HepG2 (cell line): Measurements from ENCODE around the gene NLGN2. TPM values are rescaled to one million over a fixed set of nuclear protein-coding genes. Genes with fewer than 3 reads are reported as not detected.

Source experiments
- DBP ChIP-seq: sonication (generic); formaldehyde crosslinking; IDR thresholded peaks from 2 replicates; pipeline ENCODE4 v1.4.0; 2020; ENCODE audit warnings: missing genetic modification reagents; ENCODE audit errors: not compliant biosample characterization
- MIER2 ChIP-seq: IDR thresholded peaks from 2 replicates; pipeline ENCODE4 v1.6.1; 2016; ENCODE audit warnings: missing biosample characterization, missing genetic modification reagents
- NR1H2 ChIP-seq: sonication (generic); formaldehyde crosslinking; IDR thresholded peaks from 2 replicates; pipeline ENCODE4 v1.8.1; 2022; ENCODE audit warnings: low read depth, missing genetic modification reagents, borderline replicate concordance
- SOX6 ChIP-seq, 2 experiments: fragments of 450-650 bp in 1 of 2; sonication (generic) in 1 of 2; formaldehyde crosslinking in 1 of 2; IDR thresholded peaks; 2 replicates each; pipeline versions ENCODE4 v1.4.0 to v1.6.1; 2017 to 2020; ENCODE audit warnings: antibody characterized with exemption in 1 of 2, mild to moderate bottlenecking in 1 of 2, missing genetic modification reagents in 1 of 2
- SP1 ChIP-seq, 2 experiments: fragments of 450-650 bp in 1 of 2; sonication (generic) in 1 of 2; formaldehyde crosslinking in 1 of 2; IDR thresholded peaks; 2 replicates each; pipeline versions ENCODE4 v1.4.0 to v1.6.1; 2016 to 2020; ENCODE audit warnings: missing genetic modification reagents in 1 of 2
- ZNF543 ChIP-seq: sonication (generic); formaldehyde crosslinking; IDR thresholded peaks from 2 replicates; pipeline ENCODE4 v1.4.0; 2020; ENCODE audit warnings: mild to moderate bottlenecking, missing genetic modification reagents
- ZNF563 ChIP-seq: sonication (generic); formaldehyde crosslinking; IDR thresholded peaks from 2 replicates; pipeline ENCODE4 v1.8.0; 2022; ENCODE audit warnings: mild to moderate bottlenecking, moderate library complexity, missing genetic modification reagents
- ZNF710 ChIP-seq: sonication (generic); formaldehyde crosslinking; IDR thresholded peaks from 2 replicates; pipeline ENCODE4 v1.5.0; 2020; ENCODE audit warnings: mild to moderate bottlenecking, missing genetic modification reagents, borderline replicate concordance
- ZNF800 ChIP-seq: sonication (generic); formaldehyde crosslinking; IDR thresholded peaks from 2 replicates; pipeline ENCODE4 v1.4.0; 2020; ENCODE audit warnings: missing genetic modification reagents
- polyA plus RNA-seq, 8 experiments: library from polyadenylated mRNA; depleted of rRNA in 3 of 8; stranded (reverse) in 7 of 8; unstranded in 1 of 8; fragments of >200 nt; fragmentation: Illumina TruSeq in 4 of 8; extraction: Trizol in 4 of 8; gene quantifications; 2 replicates each; pipeline versions ENCODE4 v1.2.1 to v1.2.3, GENCODE V29; 2011 to 2016; ENCODE audit warnings: low read depth in 4 of 8, missing spikeins in 1 of 8, mixed read lengths in 1 of 8; ENCODE audit not compliant: insufficient read depth in 1 of 8
- total RNA-seq, 5 experiments: library from RNA; depleted of rRNA; stranded (reverse); fragments of >200 nt; fragmentation: Illumina TruSeq; extraction: Trizol; gene quantifications; 2 replicates each; pipeline ENCODE4 v1.2.3, GENCODE V29; 2016; ENCODE audit warnings: low read depth in 1 of 5
- TF ChIP-seq, protein P1 (sequence below): fragments of 450-650 bp; IDR thresholded peaks from 2 replicates; pipeline ENCODE4 v1.6.1; 2017; ENCODE audit warnings: mild to moderate bottlenecking
- TF ChIP-seq, protein P2 (sequence below): sonication (generic); formaldehyde crosslinking; IDR thresholded peaks from 2 replicates; pipeline ENCODE4 v1.4.0; 2020; ENCODE audit warnings: missing genetic modification reagents, mild to moderate bottlenecking, borderline replicate concordance
- TF ChIP-seq, protein P3 (sequence below): sonication (generic); formaldehyde crosslinking; IDR thresholded peaks from 2 replicates; pipeline ENCODE4 v1.4.0; 2020; ENCODE audit warnings: missing genetic modification reagents, borderline replicate concordance
- TF ChIP-seq, protein P4 (sequence below): sonication (generic); formaldehyde crosslinking; IDR thresholded peaks from 2 replicates; pipeline ENCODE4 v1.9.0; 2021; ENCODE audit warnings: missing genetic modification reagents, borderline replicate concordance

The NLGN2 gene
- total and polyA plus RNA-seq, 2 of the 13 experiments (the other 11 are each of a cell fraction or from before 2014, with no cell fraction given), result 1.9 to 11.0 TPM

DNA sequence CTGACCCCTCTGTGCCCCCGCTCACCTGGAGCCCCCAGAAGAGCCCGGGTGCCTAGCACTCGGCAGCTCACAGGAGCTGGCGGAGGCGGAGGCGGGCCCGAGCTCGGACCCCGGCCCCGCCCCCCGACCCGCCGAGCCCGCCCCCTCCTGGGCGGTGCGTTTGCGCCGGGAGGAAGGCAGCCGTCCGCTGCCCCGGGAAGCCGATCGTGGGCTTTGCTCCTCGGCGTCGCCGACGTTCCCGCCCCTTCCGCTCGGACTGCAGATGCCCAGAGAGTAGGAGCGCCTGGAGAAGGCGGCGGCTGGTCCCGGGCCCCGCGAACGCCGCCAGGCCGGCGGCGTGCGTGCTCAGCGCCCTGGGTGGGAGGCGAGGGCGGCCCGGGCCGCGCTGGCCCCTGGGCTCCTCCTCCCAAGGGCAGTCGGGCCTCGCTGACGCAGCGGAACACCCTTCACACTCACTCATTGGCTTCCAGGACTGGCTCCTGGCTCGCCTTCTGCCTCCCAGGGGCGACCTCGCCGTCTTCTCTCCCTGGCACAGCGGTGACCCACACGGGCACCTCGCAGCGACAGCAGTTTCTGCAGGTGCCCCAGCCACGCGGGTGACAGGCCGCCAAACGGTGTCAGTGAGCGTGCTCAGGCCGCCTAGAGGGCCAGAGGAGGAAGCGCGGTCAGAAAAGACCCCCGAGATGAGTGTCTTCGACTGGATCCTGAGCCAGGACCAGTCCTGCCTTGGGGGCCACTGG, 13.0 kb upstream of the NLGN2 start, which contains the start of gene PLSCR3 (continued):
- no peak for TF ChIP-seq NR1H2
- TF ChIP-seq SOX6 (IDR thresholded peaks at IDR 0.05), result no peak
- no peak for TF ChIP-seq SOX6 (CRISPR knock-in tag; IDR thresholded peaks at IDR 0.05)
- TF ChIP-seq, protein P1, sequence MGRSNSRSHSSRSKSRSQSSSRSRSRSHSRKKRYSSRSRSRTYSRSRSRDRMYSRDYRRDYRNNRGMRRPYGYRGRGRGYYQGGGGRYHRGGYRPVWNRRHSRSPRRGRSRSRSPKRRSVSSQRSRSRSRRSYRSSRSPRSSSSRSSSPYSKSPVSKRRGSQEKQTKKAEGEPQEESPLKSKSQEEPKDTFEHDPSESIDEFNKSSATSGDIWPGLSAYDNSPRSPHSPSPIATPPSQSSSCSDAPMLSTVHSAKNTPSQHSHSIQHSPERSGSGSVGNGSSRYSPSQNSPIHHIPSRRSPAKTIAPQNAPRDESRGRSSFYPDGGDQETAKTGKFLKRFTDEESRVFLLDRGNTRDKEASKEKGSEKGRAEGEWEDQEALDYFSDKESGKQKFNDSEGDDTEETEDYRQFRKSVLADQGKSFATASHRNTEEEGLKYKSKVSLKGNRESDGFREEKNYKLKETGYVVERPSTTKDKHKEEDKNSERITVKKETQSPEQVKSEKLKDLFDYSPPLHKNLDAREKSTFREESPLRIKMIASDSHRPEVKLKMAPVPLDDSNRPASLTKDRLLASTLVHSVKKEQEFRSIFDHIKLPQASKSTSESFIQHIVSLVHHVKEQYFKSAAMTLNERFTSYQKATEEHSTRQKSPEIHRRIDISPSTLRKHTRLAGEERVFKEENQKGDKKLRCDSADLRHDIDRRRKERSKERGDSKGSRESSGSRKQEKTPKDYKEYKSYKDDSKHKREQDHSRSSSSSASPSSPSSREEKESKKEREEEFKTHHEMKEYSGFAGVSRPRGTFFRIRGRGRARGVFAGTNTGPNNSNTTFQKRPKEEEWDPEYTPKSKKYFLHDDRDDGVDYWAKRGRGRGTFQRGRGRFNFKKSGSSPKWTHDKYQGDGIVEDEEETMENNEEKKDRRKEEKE, result no peak
- TF ChIP-seq, protein P2, sequence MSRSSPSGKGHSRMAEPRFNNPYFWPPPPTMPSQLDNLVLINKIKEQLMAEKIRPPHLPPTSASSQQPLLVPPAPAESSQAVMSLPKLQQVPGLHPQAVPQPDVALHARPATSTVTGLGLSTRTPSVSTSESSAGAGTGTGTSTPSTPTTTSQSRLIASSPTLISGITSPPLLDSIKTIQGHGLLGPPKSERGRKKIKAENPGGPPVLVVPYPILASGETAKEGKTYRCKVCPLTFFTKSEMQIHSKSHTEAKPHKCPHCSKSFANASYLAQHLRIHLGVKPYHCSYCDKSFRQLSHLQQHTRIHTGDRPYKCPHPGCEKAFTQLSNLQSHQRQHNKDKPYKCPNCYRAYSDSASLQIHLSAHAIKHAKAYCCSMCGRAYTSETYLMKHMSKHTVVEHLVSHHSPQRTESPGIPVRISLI (CRISPR knock-in tag), result no peak
- no peak for TF ChIP-seq ZNF710 (CRISPR knock-in tag)
- TF ChIP-seq DBP, result no peak
- TF ChIP-seq MIER2 (CRISPR knock-in tag), result no peak; the same call in 1 of the 2 replicates
- TF ChIP-seq ZNF543, result 0 out of 2 replicates have a peak, but pooled peaks have one; percentile 13
- no peak for TF ChIP-seq SP1 (IDR thresholded peaks at IDR 0.05)
- peak; percentile 53; the same call in 1 of the 2 replicates for TF ChIP-seq SP1 (CRISPR knock-in tag; IDR thresholded peaks at IDR 0.05)
- no peak for TF ChIP-seq ZNF800
- TF ChIP-seq ZNF563 (CRISPR knock-in tag), result no peak; the same call in 1 of the 2 replicates
- TF ChIP-seq, protein P3, sequence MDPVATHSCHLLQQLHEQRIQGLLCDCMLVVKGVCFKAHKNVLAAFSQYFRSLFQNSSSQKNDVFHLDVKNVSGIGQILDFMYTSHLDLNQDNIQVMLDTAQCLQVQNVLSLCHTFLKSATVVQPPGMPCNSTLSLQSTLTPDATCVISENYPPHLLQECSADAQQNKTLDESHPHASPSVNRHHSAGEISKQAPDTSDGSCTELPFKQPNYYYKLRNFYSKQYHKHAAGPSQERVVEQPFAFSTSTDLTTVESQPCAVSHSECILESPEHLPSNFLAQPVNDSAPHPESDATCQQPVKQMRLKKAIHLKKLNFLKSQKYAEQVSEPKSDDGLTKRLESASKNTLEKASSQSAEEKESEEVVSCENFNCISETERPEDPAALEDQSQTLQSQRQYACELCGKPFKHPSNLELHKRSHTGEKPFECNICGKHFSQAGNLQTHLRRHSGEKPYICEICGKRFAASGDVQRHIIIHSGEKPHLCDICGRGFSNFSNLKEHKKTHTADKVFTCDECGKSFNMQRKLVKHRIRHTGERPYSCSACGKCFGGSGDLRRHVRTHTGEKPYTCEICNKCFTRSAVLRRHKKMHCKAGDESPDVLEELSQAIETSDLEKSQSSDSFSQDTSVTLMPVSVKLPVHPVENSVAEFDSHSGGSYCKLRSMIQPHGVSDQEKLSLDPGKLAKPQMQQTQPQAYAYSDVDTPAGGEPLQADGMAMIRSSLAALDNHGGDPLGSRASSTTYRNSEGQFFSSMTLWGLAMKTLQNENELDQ (CRISPR knock-in tag), result no peak
- TF ChIP-seq, protein P4, sequence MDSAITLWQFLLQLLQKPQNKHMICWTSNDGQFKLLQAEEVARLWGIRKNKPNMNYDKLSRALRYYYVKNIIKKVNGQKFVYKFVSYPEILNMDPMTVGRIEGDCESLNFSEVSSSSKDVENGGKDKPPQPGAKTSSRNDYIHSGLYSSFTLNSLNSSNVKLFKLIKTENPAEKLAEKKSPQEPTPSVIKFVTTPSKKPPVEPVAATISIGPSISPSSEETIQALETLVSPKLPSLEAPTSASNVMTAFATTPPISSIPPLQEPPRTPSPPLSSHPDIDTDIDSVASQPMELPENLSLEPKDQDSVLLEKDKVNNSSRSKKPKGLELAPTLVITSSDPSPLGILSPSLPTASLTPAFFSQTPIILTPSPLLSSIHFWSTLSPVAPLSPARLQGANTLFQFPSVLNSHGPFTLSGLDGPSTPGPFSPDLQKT (CRISPR knock-in tag), result no peak
